Effector CD4-positive, alpha-beta T cell (primary cell): Measurements from ENCODE around the gene MAGEF1.

Experiments used
- DNase-seq: peaks from one replicate; pipeline ENCODE4 v3.0.0-alpha.2; 2020

Gene MAGEF1

GRCh38 chr3:184688251-184688881, 23.5 kb downstream of the MAGEF1 start:
- DNase-seq: no peak

GRCh38 chr3:184687363-184688015, 24.4 kb downstream of the MAGEF1 start:
- DNase-seq: no peak

- DNase-seq: no peak
Measured at GRCh38 chr3:184685646-184686045, 26.2 kb downstream of the MAGEF1 start.

GRCh38 chr3:184685055-184685454, 26.8 kb downstream of the MAGEF1 start:
- DNase-seq: no peak

- no peak for DNase-seq
Measured at GRCh38 chr3:184683900-184684560, 27.8 kb downstream of the MAGEF1 start.

- DNase-seq: no peak
Measured at GRCh38 chr3:184683234-184683633, 28.6 kb downstream of the MAGEF1 start.

- no peak for DNase-seq
Measured at GRCh38 chr3:184682671-184683070, 29.2 kb downstream of the MAGEF1 start.

- no peak for DNase-seq
Measured at GRCh38 chr3:184680385-184681345, 31.2 kb downstream of the MAGEF1 start.

- DNase-seq: no peak
Measured at GRCh38 chr3:184679056-184679816, 32.6 kb downstream of the MAGEF1 start.

GRCh38 chr3:184678317-184679055, 33.4 kb downstream of the MAGEF1 start:
- no peak for DNase-seq

- no peak for DNase-seq
Measured at GRCh38 chr3:184677344-184678316, 34.2 kb downstream of the MAGEF1 start.

- DNase-seq: no peak
Measured at GRCh38 chr3:184676927-184677326, 34.9 kb downstream of the MAGEF1 start.

GRCh38 chr3:184674626-184675025, 37.2 kb downstream of the MAGEF1 start:
- DNase-seq: no peak

- no peak for DNase-seq
Measured at GRCh38 chr3:184672977-184673870, 38.6 kb downstream of the MAGEF1 start.

- no peak for DNase-seq
Measured at GRCh38 chr3:184672335-184672734, 39.5 kb downstream of the MAGEF1 start.

GRCh38 chr3:184670091-184670602, 41.7 kb downstream of the MAGEF1 start:
- no peak for DNase-seq

GRCh38 chr3:184669578-184669977, 42.3 kb downstream of the MAGEF1 start:
- DNase-seq: no peak

GRCh38 chr3:184666442-184666841, 45.4 kb downstream of the MAGEF1 start:
- no peak for DNase-seq

- no peak for DNase-seq
Measured at GRCh38 chr3:184665101-184665500, 46.8 kb downstream of the MAGEF1 start.
